K562 (cell line): ENCODE data around the gene CD151. TPM values are rescaled to one million over a fixed set of nuclear protein-coding genes. Genes with fewer than 3 reads are reported as not detected.

Experiments used
- FOSL1 ChIP-seq: fragments of 200-800 bp; sonication (Bioruptor generic); conservative IDR thresholded peaks from 2 replicates; pipeline ENCODE4 v1.6.1; 2016; ENCODE audit warnings: missing genetic modification characterization, missing compliant biosample characterization
- FOXA3 ChIP-seq, 2 experiments: fragments of 450-650 bp in 1 of 2; sonication (generic) in 1 of 2; formaldehyde crosslinking; IDR thresholded peaks in 1 of 2; conservative IDR thresholded peaks in 1 of 2; 2 replicates each; pipeline versions ENCODE4 v1.4.0 to v1.8.0; 2020 to 2022; ENCODE audit warnings: mild to moderate bottlenecking in 2 of 2, missing genetic modification reagents in 1 of 2
- HMG20A ChIP-seq: fragments of 450-650 bp; formaldehyde crosslinking; conservative IDR thresholded peaks from 2 replicates; pipeline ENCODE4 v1.4.0; 2020; ENCODE audit warnings: mild to moderate bottlenecking, mixed read lengths
- JUNB ChIP-seq: fragments of 450-650 bp; formaldehyde crosslinking; conservative IDR thresholded peaks from 2 replicates; pipeline ENCODE4 v1.4.0; 2020; ENCODE audit warnings: mild to moderate bottlenecking
- KAT2B ChIP-seq: IDR thresholded peaks from one replicate; pipeline ENCODE4 v1.6.1; 2012; ENCODE audit warnings: low read depth, mild to moderate bottlenecking, control low read depth, inconsistent platforms, low read length, moderate library complexity
- MYNN ChIP-seq, 2 experiments: sonication (generic); formaldehyde crosslinking in 1 of 2; IDR thresholded peaks; 2 replicates each; pipeline versions ENCODE4 v1.5.0 to v1.6.1; 2016 to 2020; ENCODE audit warnings: antibody characterized with exemption in 1 of 2, missing genetic modification reagents in 1 of 2
- POLR2AphosphoS2 ChIP-seq: IDR thresholded peaks from 2 replicates; pipeline ENCODE4 v1.6.1; 2012; ENCODE audit warnings: low read length, improper control_type of control experiment
- POLR2G ChIP-seq: fragments of 200-400 bp; formaldehyde crosslinking; IDR thresholded peaks from 2 replicates; pipeline ENCODE4 v1.6.1; 2017; ENCODE audit warnings: low read depth, mild to moderate bottlenecking, antibody characterized with exemption, low read length, moderate library complexity
- RBM39 ChIP-seq: fragments of 200-400 bp; formaldehyde crosslinking; optimal IDR thresholded peaks from 2 replicates; pipeline ENCODE3; 2018; ENCODE audit warnings: low read depth, low read length
- SIN3A ChIP-seq, 2 experiments: fragments of 150-350 bp in 1 of 2; IDR thresholded peaks; 2 replicates each; pipeline ENCODE4 v1.6.1; 2011 to 2016; ENCODE audit warnings: borderline replicate concordance in 2 of 2, low read depth in 2 of 2, low read length in 2 of 2, mild to moderate bottlenecking in 2 of 2, moderate library complexity in 2 of 2; ENCODE audit not compliant: control insufficient read depth in 1 of 2
- ZBTB17 ChIP-seq: fragments of 450-650 bp; formaldehyde crosslinking; IDR thresholded peaks from 2 replicates; pipeline ENCODE4 v1.4.0; 2020; ENCODE audit warnings: mild to moderate bottlenecking
- ZNF354B ChIP-seq: fragments of 250-450 bp; sonication (Bioruptor Pico); IDR thresholded peaks from 2 replicates; pipeline ENCODE4 v1.4.0; 2020
- polyA plus RNA-seq, 8 experiments: library from polyadenylated mRNA; depleted of rRNA in 4 of 8; stranded (reverse) in 5 of 8; unstranded in 3 of 8; fragments of >200 nt; fragmentation: Nextera tagmentation in 2 of 8; fragmentation: Illumina TruSeq in 1 of 8; extraction: Ambion mirVana in 2 of 8; extraction: Trizol in 1 of 8; gene quantifications; 2 replicates each; pipeline versions ENCODE4 v1.2.1 to v1.2.3, GENCODE V29; 2011 to 2014; ENCODE audit warnings: inconsistent platforms in 1 of 8, missing spikeins in 1 of 8
- total RNA-seq, 7 experiments: library from RNA; depleted of rRNA in 6 of 7; stranded (reverse); fragments of >200 nt in 6 of 7; fragmentation: Illumina TruSeq in 2 of 7; extraction: Trizol in 2 of 7; gene quantifications; 2 replicates each; pipeline versions ENCODE4 v1.2.1 to v1.2.3, GENCODE V29; 2011 to 2021; ENCODE audit warnings: low replicate concordance in 1 of 7
- TF ChIP-seq, protein P1 (sequence below): sonication (generic); formaldehyde crosslinking; IDR thresholded peaks from 2 replicates; pipeline ENCODE4 v1.8.0; 2022; ENCODE audit warnings: mild to moderate bottlenecking, missing genetic modification reagents, borderline replicate concordance
- TF ChIP-seq, protein P2 (sequence below): sonication (generic); formaldehyde crosslinking; IDR thresholded peaks from 2 replicates; pipeline ENCODE4 v1.8.1; 2023; ENCODE audit warnings: mild to moderate bottlenecking, missing genetic modification reagents
- TF ChIP-seq, protein P3 (sequence below), 2 experiments: fragments of 450-650 bp; conservative IDR thresholded peaks; 2 replicates each; pipeline ENCODE4 v1.6.1; 2017; ENCODE audit warnings: mild to moderate bottlenecking in 2 of 2, moderate library complexity in 2 of 2
- TF ChIP-seq, protein P4 (sequence below): sonication (generic); formaldehyde crosslinking; IDR thresholded peaks from 2 replicates; pipeline ENCODE4 v1.5.0; 2020; ENCODE audit warnings: missing genetic modification reagents
- TF ChIP-seq, protein P5 (sequence below): sonication (generic); formaldehyde crosslinking; IDR thresholded peaks from 2 replicates; pipeline ENCODE4 v1.8.0; 2022; ENCODE audit warnings: missing genetic modification reagents, mild to moderate bottlenecking, moderate library complexity, borderline replicate concordance
- TF ChIP-seq, protein P6 (sequence below): fragments of 450-650 bp; formaldehyde crosslinking; IDR thresholded peaks from 2 replicates; pipeline ENCODE4 v1.4.0; 2022; ENCODE audit warnings: mild to moderate bottlenecking, moderate library complexity

The CD151 gene
- total and polyA plus RNA-seq, 9 of the 15 experiments (the other 6 are each of a cell fraction or from before 2014, with no cell fraction given), result 2.3 to 187 (median 140) TPM

DNA sequence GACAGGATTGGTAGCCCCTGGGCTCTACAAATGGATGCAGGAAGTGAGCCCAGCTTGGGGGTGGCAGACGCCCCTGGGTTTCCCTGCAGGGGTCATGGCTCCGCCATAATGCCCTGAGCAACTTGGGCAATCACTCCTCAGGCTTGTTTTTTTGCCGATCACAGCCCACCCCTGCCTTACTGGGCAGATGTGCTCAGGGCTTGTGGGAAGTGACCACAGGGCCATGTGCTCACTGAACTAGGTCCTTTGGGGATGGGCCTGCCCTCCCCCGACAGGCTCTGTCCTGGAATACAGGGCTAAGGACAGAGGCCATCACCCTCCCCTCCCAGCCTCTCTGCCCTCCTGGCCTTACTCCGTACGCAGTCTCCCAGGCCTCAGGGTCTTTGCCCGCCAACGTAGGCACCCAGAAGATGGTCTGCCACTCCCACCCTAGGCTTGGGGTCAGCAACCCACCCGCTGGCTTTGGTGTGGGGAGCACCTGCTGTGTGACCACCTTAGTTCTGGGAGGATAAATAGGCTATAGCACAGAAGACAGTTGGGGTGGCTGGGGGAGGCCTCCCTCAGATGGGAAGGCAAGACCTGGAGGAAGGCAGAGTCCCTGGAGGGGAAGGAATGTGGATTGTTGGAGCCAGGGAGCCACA lies 19.2 kb upstream of the CD151 start (continued):
- TF ChIP-seq POLR2AphosphoS2 (peak; percentile 94), POLR2G (peak; percentile 80), SIN3A (IDR thresholded peaks at IDR 0.05; ENCODE audit: borderline replicate concordance in 2 of 2, control insufficient read depth in 1 of 2, low read depth in 2 of 2, low read length in 2 of 2) (peak; percentile 49 to 59; a peak in 3 of 4 replicates), ZBTB17 (CRISPR knock-in tag) (peak; percentile 54; the same call in 1 of the 2 replicates), KAT2B (no peak), JUNB (CRISPR knock-in tag) (no peak), MYNN (IDR thresholded peaks at IDR 0.05) (peak; percentile 26; the same call in 1 of the 2 replicates), MYNN (CRISPR knock-in tag; IDR thresholded peaks at IDR 0.05) (no peak), HMG20A (no peak), RBM39 (no peak), ZNF354B (CRISPR knock-in tag) (no peak), FOXA3 (CRISPR knock-in tag; conservative IDR thresholded peaks at IDR 0.05 in 1 of 2, IDR thresholded peaks at IDR 0.05 in 1 of 2) (no peak), FOSL1 (tag) (no peak)
- TF ChIP-seq, protein P1, sequence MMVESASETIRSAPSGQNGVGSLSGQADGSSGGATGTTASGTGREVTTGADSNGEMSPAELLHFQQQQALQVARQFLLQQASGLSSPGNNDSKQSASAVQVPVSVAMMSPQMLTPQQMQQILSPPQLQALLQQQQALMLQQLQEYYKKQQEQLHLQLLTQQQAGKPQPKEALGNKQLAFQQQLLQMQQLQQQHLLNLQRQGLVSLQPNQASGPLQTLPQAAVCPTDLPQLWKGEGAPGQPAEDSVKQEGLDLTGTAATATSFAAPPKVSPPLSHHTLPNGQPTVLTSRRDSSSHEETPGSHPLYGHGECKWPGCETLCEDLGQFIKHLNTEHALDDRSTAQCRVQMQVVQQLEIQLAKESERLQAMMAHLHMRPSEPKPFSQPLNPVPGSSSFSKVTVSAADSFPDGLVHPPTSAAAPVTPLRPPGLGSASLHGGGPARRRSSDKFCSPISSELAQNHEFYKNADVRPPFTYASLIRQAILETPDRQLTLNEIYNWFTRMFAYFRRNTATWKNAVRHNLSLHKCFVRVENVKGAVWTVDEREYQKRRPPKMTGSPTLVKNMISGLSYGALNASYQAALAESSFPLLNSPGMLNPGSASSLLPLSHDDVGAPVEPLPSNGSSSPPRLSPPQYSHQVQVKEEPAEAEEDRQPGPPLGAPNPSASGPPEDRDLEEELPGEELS, result no peak
- TF ChIP-seq, protein P2, sequence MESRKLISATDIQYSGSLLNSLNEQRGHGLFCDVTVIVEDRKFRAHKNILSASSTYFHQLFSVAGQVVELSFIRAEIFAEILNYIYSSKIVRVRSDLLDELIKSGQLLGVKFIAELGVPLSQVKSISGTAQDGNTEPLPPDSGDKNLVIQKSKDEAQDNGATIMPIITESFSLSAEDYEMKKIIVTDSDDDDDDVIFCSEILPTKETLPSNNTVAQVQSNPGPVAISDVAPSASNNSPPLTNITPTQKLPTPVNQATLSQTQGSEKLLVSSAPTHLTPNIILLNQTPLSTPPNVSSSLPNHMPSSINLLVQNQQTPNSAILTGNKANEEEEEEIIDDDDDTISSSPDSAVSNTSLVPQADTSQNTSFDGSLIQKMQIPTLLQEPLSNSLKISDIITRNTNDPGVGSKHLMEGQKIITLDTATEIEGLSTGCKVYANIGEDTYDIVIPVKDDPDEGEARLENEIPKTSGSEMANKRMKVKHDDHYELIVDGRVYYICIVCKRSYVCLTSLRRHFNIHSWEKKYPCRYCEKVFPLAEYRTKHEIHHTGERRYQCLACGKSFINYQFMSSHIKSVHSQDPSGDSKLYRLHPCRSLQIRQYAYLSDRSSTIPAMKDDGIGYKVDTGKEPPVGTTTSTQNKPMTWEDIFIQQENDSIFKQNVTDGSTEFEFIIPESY, result peak; percentile 48; the same call in 1 of the 2 replicates
- TF ChIP-seq, protein P3, sequence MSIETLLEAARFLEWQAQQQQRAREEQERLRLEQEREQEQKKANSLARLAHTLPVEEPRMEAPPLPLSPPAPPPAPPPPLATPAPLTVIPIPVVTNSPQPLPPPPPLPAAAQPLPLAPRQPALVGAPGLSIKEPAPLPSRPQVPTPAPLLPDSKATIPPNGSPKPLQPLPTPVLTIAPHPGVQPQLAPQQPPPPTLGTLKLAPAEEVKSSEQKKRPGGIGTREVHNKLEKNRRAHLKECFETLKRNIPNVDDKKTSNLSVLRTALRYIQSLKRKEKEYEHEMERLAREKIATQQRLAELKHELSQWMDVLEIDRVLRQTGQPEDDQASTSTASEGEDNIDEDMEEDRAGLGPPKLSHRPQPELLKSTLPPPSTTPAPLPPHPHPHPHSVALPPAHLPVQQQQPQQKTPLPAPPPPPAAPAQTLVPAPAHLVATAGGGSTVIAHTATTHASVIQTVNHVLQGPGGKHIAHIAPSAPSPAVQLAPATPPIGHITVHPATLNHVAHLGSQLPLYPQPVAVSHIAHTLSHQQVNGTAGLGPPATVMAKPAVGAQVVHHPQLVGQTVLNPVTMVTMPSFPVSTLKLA (conservative IDR thresholded peaks at IDR 0.05), result peak in 1 of 2 experiments; percentile 29; a peak in 1 of 4 replicates
- TF ChIP-seq, protein P4, sequence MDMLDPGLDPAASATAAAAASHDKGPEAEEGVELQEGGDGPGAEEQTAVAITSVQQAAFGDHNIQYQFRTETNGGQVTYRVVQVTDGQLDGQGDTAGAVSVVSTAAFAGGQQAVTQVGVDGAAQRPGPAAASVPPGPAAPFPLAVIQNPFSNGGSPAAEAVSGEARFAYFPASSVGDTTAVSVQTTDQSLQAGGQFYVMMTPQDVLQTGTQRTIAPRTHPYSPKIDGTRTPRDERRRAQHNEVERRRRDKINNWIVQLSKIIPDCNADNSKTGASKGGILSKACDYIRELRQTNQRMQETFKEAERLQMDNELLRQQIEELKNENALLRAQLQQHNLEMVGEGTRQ (CRISPR knock-in tag), result no peak
- TF ChIP-seq, protein P5, sequence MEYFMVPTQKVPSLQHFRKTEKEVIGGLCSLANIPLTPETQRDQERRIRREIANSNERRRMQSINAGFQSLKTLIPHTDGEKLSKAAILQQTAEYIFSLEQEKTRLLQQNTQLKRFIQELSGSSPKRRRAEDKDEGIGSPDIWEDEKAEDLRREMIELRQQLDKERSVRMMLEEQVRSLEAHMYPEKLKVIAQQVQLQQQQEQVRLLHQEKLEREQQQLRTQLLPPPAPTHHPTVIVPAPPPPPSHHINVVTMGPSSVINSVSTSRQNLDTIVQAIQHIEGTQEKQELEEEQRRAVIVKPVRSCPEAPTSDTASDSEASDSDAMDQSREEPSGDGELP, result 0 out of 2 replicates have a peak, but pooled peaks have one; percentile 44
- TF ChIP-seq, protein P6, sequence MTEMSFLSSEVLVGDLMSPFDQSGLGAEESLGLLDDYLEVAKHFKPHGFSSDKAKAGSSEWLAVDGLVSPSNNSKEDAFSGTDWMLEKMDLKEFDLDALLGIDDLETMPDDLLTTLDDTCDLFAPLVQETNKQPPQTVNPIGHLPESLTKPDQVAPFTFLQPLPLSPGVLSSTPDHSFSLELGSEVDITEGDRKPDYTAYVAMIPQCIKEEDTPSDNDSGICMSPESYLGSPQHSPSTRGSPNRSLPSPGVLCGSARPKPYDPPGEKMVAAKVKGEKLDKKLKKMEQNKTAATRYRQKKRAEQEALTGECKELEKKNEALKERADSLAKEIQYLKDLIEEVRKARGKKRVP (CRISPR knock-in tag), result no peak; the same call in 1 of the 2 replicates
